OCI-LY3 (cell line): ENCODE results near the gene SLX9.

Experiments
- H2AFZ ChIP-seq: fragments of 200-600, 300-600 bp; shearing (Covaris generic); 2 replicates; pipeline ENCODE4 v1.6.0; 2014; ENCODE audit warnings: antibody characterized with exemption, low read depth, low read length
- H3K27ac ChIP-seq: fragments of 200-600, 300-600 bp; sonication (generic); 2 replicates; pipeline ENCODE4 v1.5.1; 2014; ENCODE audit warnings: mild to moderate bottlenecking, low read length, moderate library complexity, mixed read lengths
- H3K27me3 ChIP-seq: fragments of 200-600, 300-600 bp; sonication (generic); 2 replicates; pipeline ENCODE4 v1.6.1; 2014; ENCODE audit warnings: low read depth, low read length, mixed read lengths
- H3K36me3 ChIP-seq: fragments of 200-600, 300-600 bp; sonication (generic); replicated peaks from 2 replicates; pipeline ENCODE3; 2014; ENCODE audit warnings: low read depth, low read length, mixed read lengths
- H3K4me1 ChIP-seq: fragments of 300-600, 200-600 bp; sonication (generic); 2 replicates; pipeline ENCODE4 v1.6.1; 2014; ENCODE audit warnings: low read length, mixed read lengths
- H3K4me2 ChIP-seq: fragments of 200-600, 300-600 bp; sonication (generic); 2 replicates; pipeline ENCODE4 v1.6.1; 2014; ENCODE audit warnings: low read length, mixed read lengths
- H3K4me3 ChIP-seq: fragments of 300-600, 200-600 bp; sonication (generic); 2 replicates; pipeline ENCODE4 v1.5.1; 2014; ENCODE audit warnings: antibody characterized with exemption, mild to moderate bottlenecking, low read length, moderate library complexity
- H3K79me2 ChIP-seq: fragments of 300-600, 200-600 bp; shearing (Covaris generic); 2 replicates; pipeline ENCODE4 v1.6.1; 2014; ENCODE audit warnings: mild to moderate bottlenecking, low read length, mixed read lengths
- H3K9ac ChIP-seq: fragments of 300-600, 200-600 bp; shearing (Covaris generic); 2 replicates; pipeline ENCODE4 v1.6.0; 2014; ENCODE audit warnings: mild to moderate bottlenecking, low read length, moderate library complexity
- H3K9me3 ChIP-seq: fragments of 200-600, 300-600 bp; shearing (Covaris generic); 2 replicates; pipeline ENCODE4 v1.6.1; 2014; ENCODE audit warnings: low read length, mixed read lengths; ENCODE audit not compliant: insufficient read depth
- H4K20me1 ChIP-seq: fragments of 200-600, 300-600 bp; sonication (generic); 2 replicates; pipeline ENCODE4 v1.6.1; 2016; ENCODE audit warnings: low read length, mixed read lengths; ENCODE audit not compliant: insufficient read depth
- CTCF ChIP-seq: fragments of 200-600, 300-600 bp; sonication (generic); IDR thresholded peaks from 2 replicates; pipeline ENCODE4 v1.5.1; 2014; ENCODE audit warnings: antibody characterized with exemption, low read length, low read depth
- EZH2phosphoT487 ChIP-seq: fragments of 200-600 bp; shearing (Covaris generic); IDR thresholded peaks from 2 replicates; pipeline ENCODE4 v1.6.1; 2018; ENCODE audit warnings: antibody characterized with exemption, mixed run types, low read depth

The SLX9 gene

GRCh38 chr21:44996096-44996495 is 56.3 kb downstream of the SLX9 start:
- H3K79me2 ChIP-seq = no peaks in the 10 kb centered on the region
- no peak overlapping the region for H3K9ac ChIP-seq
- no peak overlapping the region for H3K4me3 ChIP-seq
- H2AFZ ChIP-seq = no peak overlapping the region
- H3K27me3 ChIP-seq = no peaks in the 10 kb centered on the region
- no peak overlapping the region for H3K27ac ChIP-seq
- H3K36me3 ChIP-seq = no peaks in the 10 kb centered on the region
- H3K9me3 ChIP-seq = no peaks in the 10 kb centered on the region
- H3K4me2 ChIP-seq = no peak overlapping the region
- TF ChIP-seq EZH2phosphoT487 (no peak), CTCF (no peak)
- H3K4me1 ChIP-seq = no peaks in the 10 kb centered on the region
- no peaks in the 10 kb centered on the region for H4K20me1 ChIP-seq

- TF ChIP-seq CTCF = no peak
- no peak for TF ChIP-seq EZH2phosphoT487
- H3K36me3 ChIP-seq = no peaks in the 10 kb centered on the region
- no peaks in the 10 kb centered on the region for H3K9me3 ChIP-seq
- no peak overlapping the region for H3K9ac ChIP-seq
- H3K27ac ChIP-seq = no peak overlapping the region
- H2AFZ ChIP-seq = no peak overlapping the region
- H3K4me3 ChIP-seq = no peak overlapping the region
- no peaks in the 10 kb centered on the region for H4K20me1 ChIP-seq
- H3K4me2 ChIP-seq = no peak overlapping the region
- H3K27me3 ChIP-seq = no peaks in the 10 kb centered on the region
- no peaks in the 10 kb centered on the region for H3K4me1 ChIP-seq
- H3K79me2 ChIP-seq = no peaks in the 10 kb centered on the region
Observed at GRCh38 chr21:44996501-44996921, 56.7 kb downstream of the SLX9 start.

DNA sequence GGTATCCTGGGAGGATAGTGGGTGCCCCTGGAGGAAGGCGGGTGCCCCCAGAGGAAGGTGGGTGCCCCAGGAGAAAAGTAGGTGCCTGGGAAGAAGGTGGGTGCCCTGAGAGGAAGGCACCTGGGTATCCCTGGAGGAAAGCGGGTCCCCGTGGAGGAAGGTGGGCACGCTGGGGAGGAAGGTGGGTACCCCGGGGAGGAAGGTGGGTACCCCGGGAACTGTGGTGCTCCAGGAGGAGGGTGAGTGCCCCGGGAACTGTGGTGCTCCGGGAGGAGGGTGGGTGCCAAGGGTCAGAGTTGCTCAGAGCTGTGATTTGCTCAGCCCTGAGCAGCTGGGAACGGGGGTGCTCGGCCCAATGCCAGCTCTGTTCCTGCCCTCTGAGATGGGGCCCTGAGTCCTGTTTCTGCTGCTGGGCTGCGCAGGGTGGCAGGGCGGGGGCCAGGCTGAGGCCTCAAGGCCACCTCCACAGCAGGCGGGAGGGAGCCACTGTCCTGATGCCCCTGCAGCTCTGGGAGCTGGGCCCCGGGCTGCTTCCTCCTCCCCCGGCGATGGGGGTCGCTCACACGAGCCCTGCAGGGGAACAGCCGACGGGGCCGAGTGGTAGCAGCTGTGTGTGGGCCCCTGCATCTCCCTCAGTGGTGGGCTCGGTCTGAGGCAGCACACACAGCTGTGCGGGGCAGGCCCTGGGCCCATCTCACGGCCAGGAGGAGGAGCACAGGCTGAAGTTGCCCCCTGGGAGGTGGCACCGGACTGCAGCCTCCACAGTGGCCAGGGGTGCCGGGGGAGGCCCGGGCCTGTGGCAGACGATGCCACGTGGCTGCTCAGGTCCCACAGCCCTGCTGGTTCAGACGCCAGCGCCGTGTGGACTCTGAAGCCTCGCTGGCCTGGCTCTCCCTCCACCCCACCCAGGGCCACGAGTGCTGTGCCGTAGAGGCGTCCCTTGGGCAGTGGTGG is 57.4 kb downstream of the SLX9 start:
- H3K4me1 ChIP-seq = no peaks in the 10 kb centered on the region
- H4K20me1 ChIP-seq = no peaks in the 10 kb centered on the region
- no peaks in the 10 kb centered on the region for H3K36me3 ChIP-seq
- TF ChIP-seq EZH2phosphoT487 (no peak), CTCF (no peak)
- no peaks in the 10 kb centered on the region for H3K9me3 ChIP-seq
- no peak overlapping the region for H3K9ac ChIP-seq
- no peak overlapping the region for H3K4me2 ChIP-seq
- no peaks in the 10 kb centered on the region for H3K27me3 ChIP-seq
- H2AFZ ChIP-seq = no peak overlapping the region
- no peak overlapping the region for H3K4me3 ChIP-seq
- H3K79me2 ChIP-seq = no peaks in the 10 kb centered on the region
- H3K27ac ChIP-seq = no peak overlapping the region

GRCh38 chr21:44998086-44998620 is 58.3 kb downstream of the SLX9 start:
- no peak overlapping the region for H3K4me3 ChIP-seq
- H3K9ac ChIP-seq = no peak overlapping the region
- H4K20me1 ChIP-seq = no peaks in the 10 kb centered on the region
- no peaks in the 10 kb centered on the region for H3K36me3 ChIP-seq
- no peak for TF ChIP-seq CTCF
- TF ChIP-seq EZH2phosphoT487 = no peak
- H3K27ac ChIP-seq = no peak overlapping the region
- H3K27me3 ChIP-seq = no peaks in the 10 kb centered on the region
- no peak overlapping the region for H3K4me2 ChIP-seq
- H3K9me3 ChIP-seq = no peaks in the 10 kb centered on the region
- H3K4me1 ChIP-seq = no peaks in the 10 kb centered on the region
- H2AFZ ChIP-seq = no peak overlapping the region
- H3K79me2 ChIP-seq = no peaks in the 10 kb centered on the region
